BLaER1 (cell line): ENCODE measurements around the gene MYO1D.

Experiments
- H3K27ac ChIP-seq: shearing (Covaris generic); formaldehyde crosslinking; 2 replicates; pipeline ENCODE4 v1.8.1; 2022
- H3K27me3 ChIP-seq: shearing (Covaris generic); formaldehyde crosslinking; 2 replicates; pipeline ENCODE4 v1.8.1; 2022
- H3K36me3 ChIP-seq: shearing (Covaris generic); formaldehyde crosslinking; 2 replicates; pipeline ENCODE4 v1.8.1; 2022
- H3K4me1 ChIP-seq: shearing (Covaris generic); formaldehyde crosslinking; 2 replicates; pipeline ENCODE4 v1.8.1; 2022
- H3K4me2 ChIP-seq: shearing (Covaris generic); formaldehyde crosslinking; 2 replicates; pipeline ENCODE4 v1.8.1; 2022
- H3K4me3 ChIP-seq: shearing (Covaris generic); formaldehyde crosslinking; 2 replicates; pipeline ENCODE4 v1.8.1; 2022
- H3K9ac ChIP-seq: shearing (Covaris generic); formaldehyde crosslinking; 2 replicates; pipeline ENCODE4 v1.8.1; 2022
- H3K9me3 ChIP-seq: shearing (Covaris generic); formaldehyde crosslinking; 2 replicates; pipeline ENCODE4 v1.8.1; 2022
- H4K20me1 ChIP-seq: shearing (Covaris generic); formaldehyde crosslinking; 2 replicates; pipeline ENCODE4 v1.8.1; 2022
- Cebpa-rat ChIP-seq: shearing (Covaris generic); IDR thresholded peaks from 2 replicates; pipeline ENCODE4 v1.8.1; 2022

The MYO1D gene

GRCh38 chr17:32913593-32913992, 36.7 kb upstream of the MYO1D start:
- Histone ChIP-seq H3K4me3 (no peak overlapping the region), H3K4me1 (no peaks in the 10 kb centered on the region), H3K4me2 (no peak overlapping the region), H3K27ac (no peak overlapping the region), H4K20me1 (no peaks in the 10 kb centered on the region), H3K27me3 (no peaks in the 10 kb centered on the region), H3K9me3 (no peaks in the 10 kb centered on the region), H3K9ac (no peak overlapping the region), H3K36me3 (no peaks in the 10 kb centered on the region)
- TF ChIP-seq Cebpa-rat, result no peak

DNA sequence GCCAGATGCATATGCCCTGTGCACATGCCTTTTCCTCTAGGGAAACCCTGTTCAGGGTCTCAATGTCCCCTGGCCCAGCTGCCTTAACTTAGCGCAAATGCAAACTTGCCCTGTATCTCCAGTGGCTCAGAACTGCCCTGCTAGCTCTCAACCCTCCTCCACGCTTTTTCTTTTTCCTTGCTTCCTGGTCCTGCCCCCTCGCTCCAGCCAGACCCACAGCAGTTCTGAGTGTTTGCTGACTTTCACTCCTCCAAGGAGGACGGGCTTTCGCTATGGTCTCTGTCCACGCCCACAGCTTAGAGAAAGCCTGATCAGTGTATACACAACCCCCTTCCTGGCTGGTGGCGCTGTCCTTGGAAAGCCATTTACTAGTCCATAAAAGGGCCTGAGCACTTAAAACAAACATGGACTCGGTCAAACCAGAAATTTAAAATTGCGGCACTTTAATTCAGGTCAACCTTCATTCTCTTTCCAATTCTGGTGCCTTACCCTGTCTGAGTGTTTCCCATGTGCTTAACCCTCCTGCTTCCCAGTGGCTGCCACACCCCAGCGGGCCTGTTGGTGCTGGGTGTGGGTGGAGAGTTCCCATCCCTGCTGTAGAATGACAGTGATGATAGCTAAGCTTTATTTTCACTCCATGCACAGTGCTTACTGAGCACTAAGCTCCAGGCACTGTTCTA, 35.4 kb upstream of the MYO1D start:
- H3K9me3 ChIP-seq, result no peaks in the 10 kb centered on the region
- no peak overlapping the region for H3K4me2 ChIP-seq
- H3K36me3 ChIP-seq, result no peaks in the 10 kb centered on the region
- H3K9ac ChIP-seq, result no peak overlapping the region
- no peaks in the 10 kb centered on the region for H3K4me1 ChIP-seq
- no peak overlapping the region for H3K27ac ChIP-seq
- no peaks in the 10 kb centered on the region for H3K27me3 ChIP-seq
- no peak overlapping the region for H3K4me3 ChIP-seq
- no peak for TF ChIP-seq Cebpa-rat
- H4K20me1 ChIP-seq, result no peaks in the 10 kb centered on the region

GRCh38 chr17:32910769-32911168, 33.8 kb upstream of the MYO1D start:
- H4K20me1 ChIP-seq, result no peaks in the 10 kb centered on the region
- no peaks in the 10 kb centered on the region for H3K36me3 ChIP-seq
- H3K9ac ChIP-seq, result no peak overlapping the region
- H3K4me2 ChIP-seq, result no peak overlapping the region
- H3K27me3 ChIP-seq, result no peaks in the 10 kb centered on the region
- H3K4me3 ChIP-seq, result no peak overlapping the region
- TF ChIP-seq Cebpa-rat, result no peak
- H3K4me1 ChIP-seq, result no peaks in the 10 kb centered on the region
- no peak overlapping the region for H3K27ac ChIP-seq
- no peaks in the 10 kb centered on the region for H3K9me3 ChIP-seq

DNA sequence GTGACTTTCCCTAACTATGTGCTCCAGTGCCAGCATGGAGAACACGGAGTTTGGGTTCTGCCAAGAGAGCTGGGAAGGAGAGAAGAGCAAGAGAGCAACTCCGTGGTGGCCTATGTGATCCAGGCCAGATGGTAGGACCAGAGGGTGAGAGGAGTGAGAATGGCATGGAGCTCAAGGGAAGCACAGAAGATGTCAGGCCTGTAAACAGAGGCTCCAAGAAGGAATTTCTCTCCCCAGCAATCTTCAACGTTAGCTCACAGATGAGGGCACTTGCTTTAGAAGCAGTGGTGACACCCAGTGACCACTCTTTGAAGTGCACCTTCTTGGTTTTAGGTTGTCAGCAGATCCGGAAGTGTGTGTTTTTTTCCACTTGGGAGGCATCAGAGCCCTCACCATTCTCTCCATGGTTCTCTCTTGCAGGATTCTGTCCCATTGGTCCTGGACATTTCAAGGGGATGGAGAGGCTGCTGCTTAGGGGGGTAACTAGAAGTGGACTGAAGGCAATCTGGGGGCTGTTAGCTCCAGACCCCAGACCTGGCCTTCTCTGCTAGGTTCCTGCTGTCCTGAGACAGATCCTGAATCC, 33.0 kb upstream of the MYO1D start:
- no peak overlapping the region for H3K4me2 ChIP-seq
- no peaks in the 10 kb centered on the region for H3K4me1 ChIP-seq
- H3K9ac ChIP-seq, result no peak overlapping the region
- H4K20me1 ChIP-seq, result no peaks in the 10 kb centered on the region
- no peak for TF ChIP-seq Cebpa-rat
- no peak overlapping the region for H3K4me3 ChIP-seq
- no peaks in the 10 kb centered on the region for H3K9me3 ChIP-seq
- no peak overlapping the region for H3K27ac ChIP-seq
- no peaks in the 10 kb centered on the region for H3K36me3 ChIP-seq
- no peaks in the 10 kb centered on the region for H3K27me3 ChIP-seq

- Histone ChIP-seq H3K27ac (no peak overlapping the region), H3K4me2 (no peak overlapping the region), H3K9me3 (no peaks in the 10 kb centered on the region), H3K36me3 (no peaks in the 10 kb centered on the region), H3K4me3 (no peak overlapping the region), H4K20me1 (no peaks in the 10 kb centered on the region), H3K9ac (no peak overlapping the region), H3K27me3 (no peaks in the 10 kb centered on the region), H3K4me1 (no peaks in the 10 kb centered on the region)
- TF ChIP-seq Cebpa-rat, result no peak
Measured at GRCh38 chr17:32907583-32907982, 30.7 kb upstream of the MYO1D start.

DNA sequence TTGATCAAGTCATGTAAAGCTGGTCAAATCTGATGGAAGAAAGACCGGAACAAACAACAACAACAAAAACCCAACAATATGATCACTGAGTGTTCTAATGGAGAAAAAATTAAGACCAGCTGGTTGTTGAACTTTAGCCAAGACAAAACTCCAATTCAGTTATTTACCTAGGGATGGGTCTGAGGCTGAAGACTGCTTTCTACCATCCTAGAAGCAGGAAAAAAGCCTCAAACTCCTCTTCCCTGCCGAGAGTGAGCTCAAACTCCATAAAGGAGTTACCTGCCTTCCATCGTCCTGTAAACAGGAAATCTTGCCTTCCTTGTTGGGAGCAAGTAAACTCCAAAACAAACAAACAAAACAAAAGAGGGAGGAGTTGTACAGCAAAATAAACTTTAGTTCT, 28.0 kb upstream of the MYO1D start:
- Histone ChIP-seq H3K9me3 (peaks cover 13% of the 10 kb centered on the region; the same call in 1 of the 2 replicates), H3K4me1 (no peaks in the 10 kb centered on the region), H3K4me2 (no peak overlapping the region), H3K27me3 (no peaks in the 10 kb centered on the region), H3K27ac (no peak overlapping the region), H3K4me3 (no peak overlapping the region), H3K36me3 (no peaks in the 10 kb centered on the region), H4K20me1 (no peaks in the 10 kb centered on the region), H3K9ac (no peak overlapping the region)
- TF ChIP-seq Cebpa-rat, result no peak

GRCh38 chr17:32903774-32904673, 27.1 kb upstream of the MYO1D start:
- H3K27me3 ChIP-seq, result no peaks in the 10 kb centered on the region
- no peak for TF ChIP-seq Cebpa-rat
- no peak overlapping the region for H3K4me2 ChIP-seq
- no peaks in the 10 kb centered on the region for H3K36me3 ChIP-seq
- H3K9me3 ChIP-seq, result peaks cover 13% of the 10 kb centered on the region; the same call in 1 of the 2 replicates
- H4K20me1 ChIP-seq, result no peaks in the 10 kb centered on the region
- H3K4me1 ChIP-seq, result no peaks in the 10 kb centered on the region
- no peak overlapping the region for H3K4me3 ChIP-seq
- no peak overlapping the region for H3K9ac ChIP-seq
- H3K27ac ChIP-seq, result no peak overlapping the region

DNA sequence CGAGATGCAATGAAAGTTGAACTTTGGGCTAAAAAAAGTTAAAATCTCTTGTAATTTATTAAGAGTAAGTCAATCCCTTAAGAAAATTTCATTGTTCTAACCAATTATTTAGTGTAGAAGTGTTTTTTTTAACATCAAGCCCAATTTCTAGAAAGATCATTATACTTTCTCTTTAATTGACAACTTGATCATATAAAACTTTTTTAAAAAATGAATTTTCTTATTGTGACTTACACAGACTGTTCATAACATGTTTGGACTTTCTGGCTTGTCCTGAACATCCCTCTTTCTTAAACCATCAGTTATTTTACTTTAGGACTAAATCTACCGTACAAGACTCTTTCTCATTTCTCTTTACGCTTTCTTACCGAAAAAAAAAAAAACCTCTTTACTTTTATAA, 24.8 kb upstream of the MYO1D start:
- Histone ChIP-seq H3K9ac (no peak overlapping the region), H3K27me3 (no peaks in the 10 kb centered on the region), H4K20me1 (no peaks in the 10 kb centered on the region), H3K9me3 (peaks cover 13% of the 10 kb centered on the region; the same call in 1 of the 2 replicates), H3K27ac (no peak overlapping the region), H3K36me3 (no peaks in the 10 kb centered on the region), H3K4me1 (no peaks in the 10 kb centered on the region), H3K4me2 (no peak overlapping the region), H3K4me3 (no peak overlapping the region)
- no peak for TF ChIP-seq Cebpa-rat

GRCh38 chr17:32899236-32900013, 22.5 kb upstream of the MYO1D start:
- Histone ChIP-seq H3K9ac (no peak overlapping the region), H3K27me3 (no peaks in the 10 kb centered on the region), H3K36me3 (no peaks in the 10 kb centered on the region), H3K4me3 (no peak overlapping the region), H3K4me1 (no peaks in the 10 kb centered on the region), H3K4me2 (no peak overlapping the region), H4K20me1 (no peaks in the 10 kb centered on the region), H3K27ac (no peak overlapping the region), H3K9me3 (peaks cover 13% of the 10 kb centered on the region; the same call in 1 of the 2 replicates)
- no peak for TF ChIP-seq Cebpa-rat
